ENCODE data around the gene CLEC1A. TPM values are rescaled to one million over a fixed set of nuclear protein-coding genes. Genes with fewer than 3 reads are reported as not detected.

Gene CLEC1A
- total RNA-seq, 1 donor from 2014 or later, result 15.0 TPM

DNA sequence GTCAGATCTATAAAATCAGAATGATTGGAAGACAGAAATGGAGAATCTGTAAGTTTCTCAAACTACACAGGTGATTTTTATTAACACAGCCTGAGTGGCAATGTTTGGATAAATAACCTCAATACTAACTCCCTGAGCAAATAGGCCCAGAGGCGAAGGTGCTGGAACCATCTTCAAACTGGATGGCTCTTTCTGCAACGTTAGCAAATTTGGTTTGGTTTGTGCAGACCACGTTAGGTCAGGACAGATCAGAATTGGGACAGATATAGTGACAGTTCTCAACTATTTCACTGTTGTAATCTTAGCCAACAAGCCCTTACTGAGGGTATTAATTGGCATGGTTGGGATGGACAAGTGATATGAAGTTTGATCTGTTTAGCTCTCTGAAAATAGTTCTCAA, 77.4 kb downstream of the CLEC1A start:
- no peak for DNase-seq
- intact Hi-C loops (cut with DNase I), result no loop called here
- TF ChIP-seq, protein P1, sequence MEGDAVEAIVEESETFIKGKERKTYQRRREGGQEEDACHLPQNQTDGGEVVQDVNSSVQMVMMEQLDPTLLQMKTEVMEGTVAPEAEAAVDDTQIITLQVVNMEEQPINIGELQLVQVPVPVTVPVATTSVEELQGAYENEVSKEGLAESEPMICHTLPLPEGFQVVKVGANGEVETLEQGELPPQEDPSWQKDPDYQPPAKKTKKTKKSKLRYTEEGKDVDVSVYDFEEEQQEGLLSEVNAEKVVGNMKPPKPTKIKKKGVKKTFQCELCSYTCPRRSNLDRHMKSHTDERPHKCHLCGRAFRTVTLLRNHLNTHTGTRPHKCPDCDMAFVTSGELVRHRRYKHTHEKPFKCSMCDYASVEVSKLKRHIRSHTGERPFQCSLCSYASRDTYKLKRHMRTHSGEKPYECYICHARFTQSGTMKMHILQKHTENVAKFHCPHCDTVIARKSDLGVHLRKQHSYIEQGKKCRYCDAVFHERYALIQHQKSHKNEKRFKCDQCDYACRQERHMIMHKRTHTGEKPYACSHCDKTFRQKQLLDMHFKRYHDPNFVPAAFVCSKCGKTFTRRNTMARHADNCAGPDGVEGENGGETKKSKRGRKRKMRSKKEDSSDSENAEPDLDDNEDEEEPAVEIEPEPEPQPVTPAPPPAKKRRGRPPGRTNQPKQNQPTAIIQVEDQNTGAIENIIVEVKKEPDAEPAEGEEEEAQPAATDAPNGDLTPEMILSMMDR (IDR thresholded peaks at IDR 0.05), result no peak

More for the DNA sequence above, 77.4 kb downstream of the CLEC1A start:
- Histone ChIP-seq H3K4me1 (no peaks in the 10 kb centered on the region), H3K4me3 (no peak overlapping the region), H3K27me3 (no peaks in the 10 kb centered on the region), H3K36me3 (no peaks in the 10 kb centered on the region), H3K9me3 (no peaks in the 10 kb centered on the region), H3K27ac (no peak overlapping the region)
- ATAC-seq, result no peak

Other genes starting within 250 kb of the CLEC1A start
- gene CLEC2B, start 229.6 kb downstream of the CLEC1A start, total RNA-seq, result 24.6 TPM
- not detected for gene KLRF2, start 217.5 kb downstream of the CLEC1A start, total RNA-seq
- not detected for gene CLEC2A, start 166.6 kb downstream of the CLEC1A start, total RNA-seq
- 43.4 TPM for gene CLEC12A, start 127.6 kb downstream of the CLEC1A start, total RNA-seq
- gene CLEC1B, start 99.9 kb downstream of the CLEC1A start, total RNA-seq, result not detected
- 1.4 TPM for gene CLEC12B, start 88.4 kb downstream of the CLEC1A start, total RNA-seq
- 0.43 TPM for gene CLEC9A, start 68.3 kb downstream of the CLEC1A start, total RNA-seq
- gene CLEC7A, start 31.2 kb upstream of the CLEC1A start, total RNA-seq, result 51.1 TPM
- gene OLR1, start 73.1 kb upstream of the CLEC1A start, total RNA-seq, result 96.1 TPM
- gene TMEM52B, start 80.0 kb upstream of the CLEC1A start, total RNA-seq, result 2.3 TPM
- gene GABARAPL1, start 113.9 kb upstream of the CLEC1A start, total RNA-seq, result 114 TPM
- gene KLRD1, start 208.9 kb upstream of the CLEC1A start, total RNA-seq, result 13.3 TPM

All from upper lobe of right lung (tissue), 1 donor.